ENCODE results near the gene TRIM40. TPM values are rescaled to one million over a fixed set of nuclear protein-coding genes. Genes with fewer than 3 reads are reported as not detected.
"Not testable (repeated sequence)": the region's sequence is repeated elsewhere in the genome, so short reads cannot be mapped to it uniquely, and the experiment has no call there.

Gene TRIM40
- total RNA-seq, 1 experiment from 2014 or later = not detected

DNA sequence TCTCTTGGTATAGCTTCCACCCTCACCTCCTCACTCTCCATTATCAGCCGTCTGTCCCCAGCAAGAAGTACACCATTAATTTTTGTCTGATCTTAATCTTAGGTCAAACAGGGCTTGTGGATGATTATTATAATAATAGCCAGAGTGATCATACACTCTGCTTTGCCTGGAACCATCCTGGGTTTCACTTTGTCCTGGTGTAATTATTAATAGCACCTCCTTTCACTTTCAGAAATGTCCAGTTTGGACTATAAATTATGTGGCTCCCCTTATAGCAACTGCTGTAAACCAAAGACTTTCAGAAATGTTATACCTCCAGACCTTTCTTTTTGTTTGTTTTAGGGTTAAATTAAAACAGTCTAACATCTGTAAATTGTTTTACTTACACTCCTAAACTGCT lies 22.1 kb upstream of the TRIM40 start:
- no peak for DNase-seq (ENCODE audit: low read depth)

DNA sequence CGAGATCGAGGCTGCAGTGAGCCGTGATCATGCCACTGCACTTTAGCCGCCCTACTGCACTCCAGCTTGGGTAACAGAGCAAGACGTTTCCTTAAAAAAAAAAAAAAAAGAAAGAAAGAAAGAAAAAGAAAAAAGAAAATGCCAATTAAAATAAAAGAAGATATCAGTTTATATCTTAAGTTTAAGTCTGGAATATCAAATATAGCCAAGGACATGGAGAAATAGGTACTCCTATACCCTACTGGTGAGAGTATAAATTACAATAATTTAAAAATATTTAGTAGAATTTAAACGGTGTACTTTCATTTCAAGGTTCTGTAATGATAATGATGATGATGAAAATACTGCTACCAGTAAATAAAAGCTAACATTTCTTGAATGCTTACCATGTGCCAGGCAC lies 19.2 kb upstream of the TRIM40 start:
- no peak for DNase-seq (ENCODE audit: low read depth)

DNA sequence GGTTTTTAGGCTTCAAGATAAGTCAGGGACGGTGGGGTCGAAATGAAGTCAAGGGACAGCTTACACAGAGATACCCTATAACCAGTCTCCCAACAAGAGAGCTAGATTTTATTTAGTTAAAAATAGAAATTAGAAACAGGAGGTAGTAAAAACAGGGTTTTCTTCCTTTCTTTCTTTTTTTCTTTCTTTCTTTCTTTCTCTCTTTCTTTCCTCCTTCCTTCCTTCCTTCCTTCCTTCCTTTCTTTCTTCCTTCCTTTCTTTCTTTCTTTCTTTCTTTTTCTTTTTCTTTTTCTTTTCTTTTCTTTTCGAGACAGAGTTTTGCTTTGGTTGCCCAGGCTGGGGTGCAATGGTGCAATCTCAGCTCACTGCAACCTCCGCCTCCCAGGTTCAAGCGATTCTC lies 17.2 kb upstream of the TRIM40 start:
- not testable (repeated sequence) for DNase-seq (ENCODE audit: low read depth)

DNA sequence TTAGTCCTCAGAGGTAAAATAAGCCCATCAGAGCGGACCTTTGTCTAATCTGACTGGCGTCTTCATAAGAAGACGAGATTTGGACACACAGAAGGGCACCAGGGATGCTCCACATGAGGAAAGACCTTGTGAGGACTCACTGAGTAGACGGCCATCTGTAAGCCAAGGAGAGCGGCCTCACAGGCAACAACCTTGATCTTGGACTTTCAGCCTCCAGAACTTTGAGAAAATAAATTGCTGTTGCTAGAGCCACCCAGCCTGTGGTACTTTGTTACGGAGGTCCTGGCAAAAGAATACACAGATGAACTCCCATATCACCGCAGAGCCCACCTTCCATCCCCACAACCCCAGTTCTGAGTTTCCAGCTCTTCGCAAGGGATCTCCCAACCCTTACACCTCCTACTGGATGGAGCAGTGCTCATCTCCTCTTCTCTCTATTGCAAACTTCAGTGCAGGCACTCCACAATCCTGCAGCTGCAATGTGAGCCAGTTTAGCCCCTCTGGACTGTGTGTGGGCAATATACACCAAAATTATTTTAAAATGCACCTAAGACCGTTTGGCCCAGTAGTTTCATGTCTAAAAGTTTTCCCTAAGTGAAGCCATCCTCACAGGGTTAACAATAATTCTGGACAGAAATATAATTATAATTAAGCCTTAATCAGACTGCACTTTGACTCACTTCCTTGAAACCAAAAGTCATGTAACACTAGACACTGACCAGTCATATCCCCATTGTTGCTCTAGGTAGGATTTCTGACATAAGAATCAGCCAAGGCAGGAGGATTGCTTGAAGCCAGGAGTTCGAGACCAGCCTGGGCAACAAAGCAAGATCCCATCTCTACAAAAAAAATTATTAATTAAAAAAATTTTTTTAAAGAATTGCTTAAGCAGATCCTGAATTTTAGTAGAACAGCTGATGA lies 14.2 kb upstream of the TRIM40 start:
- DNase-seq (ENCODE audit: low read depth) = no peak

DNA sequence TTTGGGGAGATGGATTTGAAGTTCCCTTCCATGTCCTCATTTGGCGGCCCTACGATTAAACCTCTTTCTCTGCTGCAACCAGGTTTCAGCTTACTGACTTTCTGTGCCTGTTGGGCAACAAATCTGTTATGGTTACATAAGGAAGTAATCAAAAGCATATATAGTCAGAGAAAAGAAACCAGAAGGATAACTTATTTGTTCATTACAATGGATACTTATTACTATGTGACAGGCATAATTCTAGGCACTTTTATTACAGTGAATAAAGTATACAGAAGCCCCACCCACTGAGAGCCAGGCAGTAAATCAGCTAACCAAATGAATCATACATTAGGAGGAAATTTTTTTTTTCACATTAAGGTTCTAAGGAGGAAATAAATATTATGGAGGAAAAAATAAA lies 13.4 kb upstream of the TRIM40 start:
- no peak for DNase-seq (ENCODE audit: low read depth)

DNA sequence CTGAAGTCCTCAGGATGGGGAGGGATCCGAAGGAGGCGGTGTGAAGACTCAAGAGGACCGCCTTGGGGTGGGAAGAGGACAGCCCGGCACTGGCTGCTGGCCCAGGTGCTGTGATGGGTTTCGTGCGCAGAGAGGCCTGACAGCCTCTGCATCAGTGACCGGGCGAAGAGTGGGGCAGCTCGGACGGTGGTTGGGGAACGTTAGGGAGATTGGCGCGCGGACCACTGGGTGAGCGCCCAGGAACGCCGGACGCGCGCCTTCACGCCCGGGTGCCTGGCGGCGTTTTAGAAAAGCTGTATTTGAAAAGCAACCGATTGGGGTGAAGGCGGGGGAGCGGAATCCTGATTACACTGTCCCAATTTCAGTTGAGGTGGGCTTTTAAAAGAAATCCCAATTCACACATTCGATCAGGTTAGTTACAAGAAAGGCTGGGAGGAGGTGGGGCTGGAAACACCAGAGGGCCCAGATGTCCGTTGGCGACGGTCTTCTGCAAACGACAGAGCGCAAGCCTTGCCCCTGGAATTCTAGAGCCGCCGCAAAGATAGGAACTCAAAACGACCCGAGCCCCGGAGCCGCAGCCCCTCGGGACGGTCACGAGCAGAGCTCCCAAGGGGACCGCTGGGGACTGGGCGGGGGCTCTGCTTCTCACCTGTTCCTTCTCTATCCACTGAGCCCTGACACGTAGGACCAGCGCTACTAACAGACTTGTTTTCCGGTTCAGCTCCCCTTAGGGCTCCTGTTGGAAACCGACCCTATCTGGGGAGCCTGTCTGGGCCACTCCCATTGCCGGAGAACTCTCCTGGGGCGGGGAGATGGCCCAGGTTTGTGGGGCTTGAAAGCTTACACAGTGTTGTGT lies 8.5 kb upstream of the TRIM40 start:
- no peak for DNase-seq (ENCODE audit: low read depth)

DNA sequence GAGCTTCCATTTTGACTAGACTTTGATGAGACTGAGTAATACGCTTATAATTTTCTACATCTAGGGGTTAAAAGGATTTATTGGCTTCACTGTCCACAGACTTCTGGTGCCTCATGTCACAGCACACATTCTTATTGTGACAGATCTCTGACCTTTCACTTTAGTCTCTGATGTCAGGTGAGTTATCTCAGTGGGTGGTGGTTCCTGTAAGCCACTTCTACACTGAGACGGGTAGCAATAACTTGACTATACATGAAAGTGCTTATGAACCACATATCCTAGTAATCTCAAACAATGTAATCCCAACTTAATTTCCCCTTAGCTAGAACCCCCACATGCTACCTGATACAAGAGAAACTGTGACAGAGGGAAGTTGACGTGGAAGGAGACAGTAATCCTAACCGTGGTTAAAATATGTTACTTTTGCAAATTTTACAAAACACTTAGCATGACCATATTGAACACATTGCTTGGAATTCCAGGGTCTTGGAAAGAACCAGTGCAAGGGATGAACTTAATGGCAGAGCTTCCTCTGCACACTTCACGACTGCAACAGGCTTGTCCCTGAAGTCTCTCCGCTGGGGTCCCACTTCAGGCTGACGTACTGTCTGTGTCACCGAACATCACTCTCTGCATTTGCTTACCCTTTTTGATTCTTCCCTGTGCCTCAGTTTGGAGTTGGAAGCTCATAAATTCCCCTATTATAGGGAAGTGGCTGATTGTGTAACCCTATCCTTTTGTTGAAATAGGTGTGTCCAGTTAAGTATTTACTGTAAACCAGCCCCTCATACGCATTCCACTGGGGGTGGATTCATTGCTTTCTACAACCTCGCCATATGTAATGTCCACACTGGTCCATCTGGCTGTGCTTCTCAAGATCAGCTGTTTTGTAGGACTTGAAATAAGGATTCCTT lies 6.4 kb upstream of the TRIM40 start:
- no peak for DNase-seq (ENCODE audit: low read depth)

DNA sequence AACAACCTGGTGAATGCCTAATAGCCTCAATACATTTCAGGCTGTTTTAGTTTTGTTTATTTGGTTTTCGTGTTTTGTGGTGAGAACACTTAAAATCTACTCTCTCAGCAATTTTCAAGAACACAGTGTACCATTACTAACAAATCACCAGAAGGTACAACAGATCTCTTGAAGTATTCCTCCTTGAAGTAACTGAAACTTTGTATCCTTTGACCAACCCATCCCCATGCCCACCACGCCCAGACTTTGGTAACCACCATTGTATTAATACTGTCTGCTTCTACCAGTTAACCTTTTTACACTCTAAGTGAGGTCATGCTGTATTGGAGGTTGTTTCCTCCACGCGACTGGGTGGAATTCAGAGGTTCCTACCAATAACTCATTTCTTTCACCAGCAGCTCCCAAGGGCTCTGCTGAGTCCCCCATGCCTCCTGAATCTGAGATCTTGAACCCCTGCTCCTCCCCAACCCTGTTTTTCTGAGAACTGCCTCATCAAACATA lies 5.7 kb upstream of the TRIM40 start:
- no peak for DNase-seq (ENCODE audit: low read depth)

DNA sequence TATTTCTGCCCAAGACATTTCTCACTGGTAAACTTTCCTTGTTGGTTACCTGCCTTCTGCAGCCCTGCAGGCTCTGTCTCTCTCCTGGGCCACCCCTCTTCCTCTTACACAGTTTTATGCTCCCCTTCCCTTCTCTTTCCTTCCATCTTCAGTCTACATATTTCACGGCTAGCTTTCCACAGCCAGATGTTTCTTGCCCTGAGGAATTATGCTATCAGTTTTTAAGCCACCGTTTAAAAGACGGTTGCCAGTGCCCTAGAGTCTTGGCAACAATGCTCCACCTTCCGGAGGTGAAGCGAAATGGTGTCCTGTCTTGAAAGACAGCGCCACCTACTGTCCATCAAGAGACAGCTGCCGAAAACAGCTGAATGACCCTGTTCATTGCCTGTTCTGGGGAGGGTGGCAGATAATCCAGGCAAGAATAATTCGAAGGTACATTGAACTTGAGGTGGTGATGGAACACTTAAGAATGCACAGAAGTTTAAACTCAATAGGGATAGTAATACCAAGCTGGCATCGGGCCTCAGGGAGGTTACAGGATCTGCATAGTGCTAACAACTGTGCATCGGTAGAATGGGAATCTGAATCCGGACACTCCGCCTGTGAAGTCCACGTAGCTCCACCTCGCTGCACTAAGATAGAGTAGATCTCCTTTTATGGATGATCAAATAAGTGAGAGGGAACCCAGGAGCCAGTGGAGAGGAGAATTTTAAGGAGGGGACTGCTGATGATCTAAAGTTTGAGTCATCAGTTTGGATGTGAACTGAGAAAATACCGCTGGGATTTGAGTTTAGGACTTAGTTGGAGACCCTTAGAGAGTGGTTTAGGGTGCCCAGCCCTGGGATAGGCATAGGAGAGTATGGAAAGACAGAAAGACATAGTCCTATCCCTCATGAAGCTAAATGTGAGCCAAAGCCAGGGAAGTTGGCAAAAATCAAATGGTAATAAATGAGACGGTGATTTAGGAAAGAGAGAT lies 4.8 kb upstream of the TRIM40 start:
- DNase-seq (ENCODE audit: low read depth) = peak; percentile 86

DNA sequence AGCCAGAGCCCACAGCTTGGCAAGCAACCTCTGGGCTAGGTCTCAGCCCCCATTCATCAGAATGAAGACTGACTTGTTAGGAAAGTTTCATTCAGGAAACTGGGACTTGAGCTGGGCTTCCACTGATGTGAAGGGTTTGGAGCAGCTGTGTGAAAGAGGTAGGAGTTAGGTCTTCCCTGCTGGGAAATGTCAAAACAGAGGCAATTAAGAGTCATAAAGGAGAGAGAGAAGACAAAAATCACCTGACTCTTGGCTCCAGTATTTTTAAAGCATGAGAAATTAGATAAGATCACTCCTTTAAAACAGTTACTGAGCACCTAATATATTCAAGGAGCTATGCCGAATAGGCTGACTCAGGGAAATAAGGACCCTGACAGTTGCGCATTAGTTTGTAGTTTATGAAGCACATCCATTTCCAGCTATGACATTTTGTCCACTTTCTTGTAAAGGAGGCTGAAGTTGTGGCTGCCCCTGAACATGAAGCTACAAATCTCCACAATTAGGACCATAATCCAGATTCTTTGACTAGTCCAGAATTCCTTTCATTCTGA lies 3.9 kb upstream of the TRIM40 start:
- no peak for DNase-seq (ENCODE audit: low read depth)

DNA sequence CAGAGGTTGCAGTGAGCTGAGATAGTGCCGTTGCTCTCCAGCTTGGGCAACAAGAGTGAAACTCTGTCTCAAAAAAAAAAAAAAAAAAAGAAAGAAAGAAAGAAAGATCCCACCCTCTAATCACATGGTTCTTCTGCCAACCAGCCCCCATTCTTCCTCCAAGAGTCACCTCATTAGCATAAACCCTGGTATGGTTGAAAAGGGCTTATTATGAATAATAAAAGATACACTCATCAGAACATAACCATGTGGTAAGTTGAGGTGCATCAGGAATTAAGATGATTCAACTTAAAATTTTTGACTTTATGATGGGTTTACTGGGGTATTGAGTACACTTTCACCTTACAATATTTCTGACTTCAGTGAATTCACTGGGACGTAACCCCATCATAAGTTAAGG lies 793 bp upstream of the TRIM40 start:
- DNase-seq (ENCODE audit: low read depth) = no peak

DNA sequence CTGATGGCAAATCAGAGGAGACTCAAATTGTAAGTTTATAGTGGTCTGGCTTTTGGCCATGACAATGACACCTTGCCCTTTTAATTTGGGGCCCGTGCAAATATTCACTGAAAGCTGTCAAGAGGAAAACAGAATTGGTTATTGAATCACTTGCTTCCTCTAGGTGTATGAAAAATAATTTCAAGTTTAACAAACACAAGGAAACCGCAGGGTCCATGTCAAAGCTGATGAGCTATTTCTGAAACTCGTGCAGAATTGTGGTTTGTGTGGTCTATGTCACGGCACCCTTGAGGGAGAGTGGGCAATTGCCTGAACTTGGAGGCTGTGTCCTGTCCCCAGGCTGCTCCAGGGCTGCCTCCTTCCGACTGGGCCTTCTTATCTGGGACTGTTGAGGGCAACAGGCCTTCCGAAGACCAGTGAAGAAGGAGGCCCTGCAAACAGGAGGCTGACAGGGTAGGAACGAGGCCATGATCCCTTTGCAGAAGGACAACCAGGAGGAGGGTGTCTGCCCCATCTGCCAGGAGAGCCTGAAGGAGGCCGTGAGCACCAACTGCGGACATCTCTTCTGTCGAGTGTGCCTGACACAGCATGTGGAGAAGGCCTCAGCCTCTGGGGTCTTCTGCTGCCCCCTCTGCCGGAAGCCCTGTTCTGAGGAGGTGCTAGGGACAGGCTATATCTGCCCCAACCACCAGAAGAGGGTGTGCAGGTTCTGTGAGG lies 788 bp downstream of the TRIM40 start:
- DNase-seq (ENCODE audit: low read depth) = no peak

DNA sequence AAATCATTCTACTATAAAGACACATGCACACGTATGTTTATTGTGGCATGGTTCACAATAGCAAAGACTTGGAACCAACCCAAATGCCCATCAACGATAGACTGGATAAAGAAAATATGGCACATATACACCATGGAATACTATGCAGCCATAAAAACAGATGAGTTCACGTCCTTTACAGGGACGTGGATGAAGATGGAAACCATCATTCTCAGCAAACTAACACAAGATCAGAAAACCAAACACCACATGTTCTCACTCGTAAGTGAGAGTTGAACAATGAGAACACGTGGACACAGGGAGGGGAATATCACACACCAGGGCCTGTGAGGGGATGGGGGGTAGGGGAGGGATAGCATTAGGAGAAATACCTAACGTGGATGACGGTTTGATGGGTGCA lies 4.3 kb downstream of the TRIM40 start:
- not testable (repeated sequence) for DNase-seq (ENCODE audit: low read depth)

DNA sequence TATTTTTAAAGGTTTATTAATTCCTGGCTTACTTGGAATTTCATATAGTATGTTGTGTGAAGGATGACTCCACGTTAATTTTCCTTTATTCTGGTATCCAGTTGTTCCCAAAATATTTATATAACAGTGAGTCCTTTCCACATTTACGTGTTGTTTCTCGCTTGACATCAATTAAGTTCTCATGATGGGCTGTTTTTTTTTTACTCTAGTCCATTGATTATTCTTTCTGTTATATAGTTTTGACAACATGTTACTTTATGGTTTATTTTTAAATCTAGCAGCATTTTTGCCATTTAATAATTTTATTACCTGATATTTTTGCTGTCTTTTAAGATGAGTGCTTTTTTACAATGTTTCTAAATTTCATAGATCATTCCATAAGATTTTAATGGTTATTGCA lies 6.7 kb downstream of the TRIM40 start:
- DNase-seq (ENCODE audit: low read depth) = no peak

DNA sequence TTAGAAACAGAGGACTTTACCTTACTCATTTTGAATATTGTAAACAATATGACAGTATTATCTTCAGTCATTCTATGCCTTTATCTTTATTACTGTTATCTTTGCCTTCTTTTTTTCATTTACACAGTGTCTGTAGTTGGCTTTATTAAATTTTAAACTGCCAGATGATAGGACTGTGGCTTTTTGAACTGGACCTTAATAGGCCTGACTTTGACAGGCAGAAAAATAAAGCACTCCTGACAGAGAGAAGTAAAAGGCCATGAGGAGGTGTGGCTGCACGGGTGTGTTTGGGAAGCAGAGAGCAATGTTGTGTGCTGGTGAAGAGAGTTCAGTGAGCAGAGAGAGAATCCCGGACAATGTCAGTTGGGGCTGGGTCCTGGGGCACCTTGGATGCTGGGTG lies 7.8 kb downstream of the TRIM40 start:
- DNase-seq (ENCODE audit: low read depth) = no peak

DNA sequence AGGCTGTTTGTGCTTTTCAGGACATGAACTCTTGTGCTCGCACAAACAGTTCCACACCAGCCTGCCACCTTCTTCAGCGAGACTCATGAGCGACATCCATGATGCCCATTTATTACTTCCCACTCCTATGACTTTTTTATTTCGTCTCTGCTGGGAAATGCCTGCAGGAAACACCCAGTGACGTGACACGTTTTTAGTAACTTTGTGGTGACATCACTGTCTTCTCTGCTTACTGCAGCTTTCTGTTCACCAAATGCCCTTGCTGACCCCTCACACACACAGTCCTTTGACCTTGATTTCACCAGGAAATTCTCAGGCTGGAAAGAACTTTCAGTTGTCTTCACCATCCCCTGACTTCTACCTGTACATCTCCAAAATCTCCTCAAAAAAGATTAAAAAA lies 8.9 kb downstream of the TRIM40 start:
- no peak for DNase-seq (ENCODE audit: low read depth)

DNA sequence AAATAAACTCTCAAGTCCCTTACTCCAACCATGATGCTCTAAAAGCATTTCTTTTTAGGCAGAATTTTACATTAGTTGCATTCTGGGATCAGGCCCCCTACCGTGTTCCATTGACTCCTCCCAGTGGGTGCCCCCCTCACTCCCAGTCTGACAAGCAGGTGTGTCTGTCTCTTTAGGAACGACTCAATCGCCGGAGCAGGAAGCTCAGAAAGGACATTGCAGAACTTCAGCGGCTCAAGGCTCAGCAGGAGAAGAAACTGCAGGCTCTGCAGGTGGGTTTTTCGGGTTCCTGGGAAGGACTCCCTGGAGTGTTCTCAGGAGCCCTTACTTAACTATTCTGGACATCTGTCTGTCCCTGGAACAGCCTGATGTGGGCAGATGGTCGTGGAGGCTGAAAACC lies 9.9 kb downstream of the TRIM40 start:
- DNase-seq (ENCODE audit: low read depth) = no peak

DNA sequence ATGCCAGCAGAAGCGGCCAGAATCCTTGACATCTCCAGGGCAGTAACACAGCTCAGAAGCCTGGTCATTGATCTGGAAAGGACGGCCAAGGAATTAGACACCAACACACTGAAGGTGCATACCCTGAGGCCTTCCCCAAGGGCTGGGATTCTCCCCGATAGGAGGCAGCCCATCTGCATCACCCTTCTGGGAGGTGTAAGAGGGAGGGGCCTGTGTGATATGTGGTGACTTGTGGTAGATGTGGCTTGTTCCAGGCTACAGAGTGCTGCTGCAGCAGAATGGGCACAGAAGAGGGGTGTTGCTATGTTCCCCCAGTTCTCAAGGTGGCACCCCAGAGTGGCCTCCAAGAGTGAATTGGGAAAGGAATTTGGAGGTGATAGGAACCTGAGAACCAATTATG lies 11.2 kb downstream of the TRIM40 start:
- DNase-seq (ENCODE audit: low read depth) = no peak

DNA sequence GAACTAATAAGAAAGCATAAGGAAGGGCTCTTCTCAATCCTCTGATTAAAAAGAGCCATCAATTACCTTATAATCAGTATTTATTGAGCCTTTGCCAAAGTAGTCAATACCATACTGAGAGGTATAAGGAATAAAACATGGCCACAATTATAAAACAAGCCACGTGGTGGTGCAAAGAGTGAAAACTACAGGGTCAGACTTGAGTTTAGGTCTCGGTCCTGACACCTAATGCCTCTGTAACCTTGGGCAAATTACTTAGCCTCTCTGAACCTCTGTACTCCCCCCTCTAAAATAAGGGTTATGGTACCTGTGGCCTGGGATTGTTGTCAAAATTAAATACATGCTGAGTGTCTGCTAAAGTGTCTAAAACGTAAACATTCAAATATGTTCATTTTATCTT lies 13.3 kb downstream of the TRIM40 start:
- DNase-seq (ENCODE audit: low read depth) = no peak

Measured in Daoy (cell line).